Measurements from ENCODE around the gene AGAP3.

The AGAP3 gene

DNA sequence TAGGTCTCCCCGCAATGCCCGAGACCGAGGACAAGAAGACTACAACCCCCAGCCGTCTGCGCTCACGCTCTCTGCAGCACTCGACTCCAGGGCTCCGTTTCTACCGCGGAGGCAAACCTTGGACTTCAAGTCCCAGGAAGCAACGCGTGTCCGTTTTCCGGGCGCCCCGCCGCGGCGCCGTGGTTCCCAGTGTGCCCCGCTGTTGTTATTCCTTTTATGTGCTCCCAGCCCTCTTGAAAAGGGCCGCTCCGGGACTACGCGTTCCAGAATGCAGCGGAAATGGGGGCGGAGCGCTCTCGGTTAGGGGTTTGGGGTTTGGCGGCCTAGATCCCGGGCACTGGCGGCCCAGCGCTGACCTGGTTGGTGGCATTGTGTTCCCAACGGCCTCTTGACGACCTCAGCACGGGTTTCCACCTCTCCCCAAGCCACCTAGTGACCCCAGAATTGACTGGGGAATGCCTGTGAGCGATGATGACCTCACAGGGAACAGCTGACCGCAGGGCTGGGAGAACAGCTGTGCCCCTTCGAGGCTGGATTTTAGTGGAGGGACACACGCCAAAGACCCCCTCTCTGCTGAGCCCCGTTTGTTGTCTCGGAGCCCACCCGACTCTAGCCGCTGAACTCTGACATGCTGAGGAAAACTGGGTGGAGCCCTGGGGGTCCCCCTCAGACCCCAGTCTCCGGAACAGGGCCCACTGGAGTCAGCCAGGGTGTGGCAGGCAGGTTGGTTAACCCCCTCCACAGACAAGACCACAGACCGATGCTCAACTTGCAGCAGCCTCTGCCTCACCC, 28.1 kb upstream of the AGAP3 start:
- DNase-seq (ENCODE audit: low read depth in 2 of 2) = peak; percentile 89 to 94

DNA sequence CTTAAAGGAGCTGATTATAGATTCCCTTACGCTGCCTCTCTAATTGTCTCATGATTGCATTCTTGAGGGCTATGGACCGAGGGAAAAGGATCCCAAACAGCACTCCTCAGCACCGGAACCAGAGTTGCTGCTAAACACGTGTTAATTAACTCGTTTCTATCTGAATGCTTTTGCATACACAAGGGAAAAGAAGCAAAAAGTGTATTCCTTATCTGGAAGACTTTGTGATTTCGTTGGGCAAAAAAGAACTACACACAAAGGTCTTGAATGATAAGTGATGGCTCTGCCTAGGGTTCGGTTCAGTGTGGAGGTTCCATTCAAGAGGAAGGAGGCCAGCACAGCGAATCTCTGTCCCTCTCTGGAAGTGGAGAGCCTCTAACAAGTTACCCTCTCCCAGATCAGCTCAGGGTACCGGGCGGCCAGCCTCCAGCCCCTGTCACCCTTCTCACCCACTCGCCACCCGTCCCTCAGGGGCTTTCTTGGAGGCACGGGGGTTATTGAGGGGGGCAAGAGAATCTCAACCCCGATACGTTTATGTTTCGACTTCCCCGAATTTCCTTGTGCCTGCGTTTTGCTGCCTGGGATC, 27.4 kb upstream of the AGAP3 start:
- no peak for DNase-seq (ENCODE audit: low read depth in 2 of 2)

DNA sequence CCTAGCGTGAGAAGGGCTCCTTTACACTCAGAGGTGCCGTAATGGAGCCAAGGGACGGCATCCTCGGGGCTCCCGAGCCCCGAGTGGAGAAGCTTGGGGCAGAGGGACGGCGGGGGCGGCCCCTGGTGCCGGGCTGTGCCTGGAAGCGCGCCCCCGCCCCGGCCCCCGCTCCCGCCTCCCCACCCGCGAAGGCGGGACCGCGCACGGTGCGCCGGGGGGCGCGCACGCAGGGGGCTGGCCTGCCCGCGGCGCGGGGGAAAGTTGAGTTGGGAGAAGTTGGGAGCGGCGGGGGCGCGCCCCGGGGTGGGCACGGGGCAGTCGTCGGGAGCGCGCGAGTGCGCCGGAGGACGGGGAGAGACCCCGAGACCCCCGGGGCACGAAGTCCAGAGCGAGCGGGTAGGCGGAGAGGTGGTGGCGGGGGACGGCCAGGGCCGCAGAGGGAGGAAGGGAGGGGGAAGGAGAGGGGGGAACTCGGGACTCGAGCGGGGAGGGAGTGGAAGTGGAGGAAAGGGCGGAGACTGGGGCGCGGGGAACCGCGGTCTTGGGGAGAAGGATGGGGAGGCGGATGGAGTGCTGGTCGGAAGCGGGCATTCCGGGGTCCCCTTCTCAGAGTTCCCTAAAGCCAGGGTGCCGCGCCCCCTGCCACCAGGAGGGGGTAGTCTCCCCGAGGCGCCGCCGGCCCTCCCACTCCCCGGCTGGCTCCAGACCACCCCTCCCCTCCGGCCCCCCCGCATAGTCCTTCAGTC, 26.7 kb upstream of the AGAP3 start, which contains the start of gene SLC4A2:
TSS of gene SLC4A2 (plus strand) at position 223 of the 746 bp plus-strand sequence. CDS start 2,399 bp downstream, outside the sequence.
- DNase-seq (ENCODE audit: low read depth in 2 of 2) = peak; percentile 58 to 69

GRCh38 chr7:151060113-151060415, 26.2 kb upstream of the AGAP3 start:
- no peak for DNase-seq (ENCODE audit: low read depth in 2 of 2)

GRCh38 chr7:151060416-151061212, 25.7 kb upstream of the AGAP3 start:
- no peak for DNase-seq (ENCODE audit: low read depth in 2 of 2)

DNA sequence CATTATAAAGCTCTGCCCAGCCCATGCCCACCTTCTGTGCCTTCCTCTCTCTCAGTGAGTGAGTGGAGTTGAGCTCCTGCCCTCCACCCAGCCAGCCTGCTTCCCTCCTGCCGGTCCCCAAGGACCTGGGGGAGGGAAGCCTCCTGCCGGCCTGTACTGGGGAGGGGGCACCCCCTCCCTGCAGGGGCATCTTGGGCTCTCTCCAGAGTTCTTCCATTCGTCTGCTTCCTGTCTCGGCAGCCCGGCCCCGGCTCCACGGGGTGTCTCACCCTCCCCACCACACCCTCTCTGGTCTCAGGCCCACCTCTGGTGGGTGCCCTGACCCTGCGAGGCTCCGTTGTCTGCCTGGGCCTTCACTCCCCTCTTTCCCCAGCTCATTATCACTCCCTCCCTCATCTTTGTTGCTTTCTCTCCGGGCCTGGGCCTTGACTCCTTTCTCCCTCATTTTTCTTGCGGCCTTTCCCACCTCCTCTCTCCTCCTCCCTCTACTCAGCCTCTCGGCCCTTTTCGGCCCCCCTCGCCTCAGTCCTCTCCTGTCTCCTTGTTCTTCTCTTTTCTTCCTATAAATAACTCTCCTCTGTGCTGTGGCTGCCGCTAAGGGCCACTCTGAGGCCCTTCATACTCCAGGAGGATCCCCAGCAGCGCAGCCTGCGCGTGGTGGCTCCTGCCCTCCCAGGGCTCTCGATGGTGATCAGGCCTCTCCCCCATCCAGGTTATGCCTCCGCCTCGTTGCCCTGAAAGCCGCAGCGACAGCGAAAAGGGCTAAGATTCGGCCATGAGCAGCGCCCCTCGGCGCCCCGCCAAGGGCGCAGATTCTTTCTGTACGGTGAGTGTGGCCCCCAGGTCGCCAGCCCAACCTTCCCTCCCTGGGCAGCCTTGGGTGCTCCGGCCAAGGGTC, 24.8 kb upstream of the AGAP3 start:
- no peak for DNase-seq (ENCODE audit: low read depth in 2 of 2)

GRCh38 chr7:151062111-151062398, 24.2 kb upstream of the AGAP3 start:
- no peak for DNase-seq (ENCODE audit: low read depth in 2 of 2)

DNA sequence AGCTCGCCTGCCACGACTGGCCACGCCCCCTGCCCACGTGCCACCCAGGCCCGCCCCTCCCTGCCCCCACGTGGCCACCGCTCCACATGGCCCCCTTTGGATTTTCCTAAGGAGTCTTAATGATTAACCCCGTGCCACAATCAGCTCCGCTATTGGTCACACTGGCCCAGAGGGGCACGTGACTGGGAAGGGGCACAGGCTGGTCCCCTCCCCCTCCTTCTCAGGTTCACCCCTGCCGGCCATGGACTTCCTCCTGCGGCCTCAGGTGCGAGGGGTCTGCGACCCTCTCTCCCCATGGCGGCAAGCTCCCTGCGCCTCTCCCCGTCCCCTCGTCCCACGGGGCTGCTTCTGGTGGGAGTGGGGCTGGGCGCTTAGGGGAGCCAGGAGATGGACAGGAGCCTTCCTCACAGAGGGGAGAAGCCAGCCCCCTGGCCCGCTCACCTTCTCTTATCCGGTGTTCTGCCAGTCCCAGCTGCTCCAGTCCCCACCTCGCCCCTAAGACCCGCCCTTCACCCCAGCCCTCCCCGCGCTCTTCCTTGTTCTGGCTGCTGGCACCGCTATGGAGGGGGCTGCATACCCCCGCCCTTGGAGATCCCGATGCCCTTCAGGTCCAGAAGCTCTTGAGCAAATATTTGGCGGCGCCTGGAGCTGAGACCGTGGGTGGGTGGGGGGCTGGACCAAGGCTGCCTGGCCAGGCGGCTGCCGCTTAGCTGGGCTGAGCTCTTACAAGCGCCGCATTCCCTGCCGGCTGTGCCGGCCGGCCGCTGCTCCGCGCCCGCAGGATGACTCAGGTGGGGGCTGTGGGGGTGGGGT, 23.7 kb upstream of the AGAP3 start:
- no peak for DNase-seq (ENCODE audit: low read depth in 2 of 2)

GRCh38 chr7:151063212-151063561, 23.1 kb upstream of the AGAP3 start:
- DNase-seq (ENCODE audit: low read depth in 2 of 2) = no peak

- no peak for DNase-seq (ENCODE audit: low read depth in 2 of 2)
Measured at GRCh38 chr7:151064454-151064853, 21.8 kb upstream of the AGAP3 start.

- no peak for DNase-seq (ENCODE audit: low read depth in 2 of 2)
Measured at GRCh38 chr7:151064993-151065392, 21.3 kb upstream of the AGAP3 start.

- no peak for DNase-seq (ENCODE audit: low read depth in 2 of 2)
Measured at GRCh38 chr7:151065516-151065915, 20.8 kb upstream of the AGAP3 start.

GRCh38 chr7:151066273-151066974, 19.9 kb upstream of the AGAP3 start:
- DNase-seq (ENCODE audit: low read depth in 2 of 2) = no peak

DNA sequence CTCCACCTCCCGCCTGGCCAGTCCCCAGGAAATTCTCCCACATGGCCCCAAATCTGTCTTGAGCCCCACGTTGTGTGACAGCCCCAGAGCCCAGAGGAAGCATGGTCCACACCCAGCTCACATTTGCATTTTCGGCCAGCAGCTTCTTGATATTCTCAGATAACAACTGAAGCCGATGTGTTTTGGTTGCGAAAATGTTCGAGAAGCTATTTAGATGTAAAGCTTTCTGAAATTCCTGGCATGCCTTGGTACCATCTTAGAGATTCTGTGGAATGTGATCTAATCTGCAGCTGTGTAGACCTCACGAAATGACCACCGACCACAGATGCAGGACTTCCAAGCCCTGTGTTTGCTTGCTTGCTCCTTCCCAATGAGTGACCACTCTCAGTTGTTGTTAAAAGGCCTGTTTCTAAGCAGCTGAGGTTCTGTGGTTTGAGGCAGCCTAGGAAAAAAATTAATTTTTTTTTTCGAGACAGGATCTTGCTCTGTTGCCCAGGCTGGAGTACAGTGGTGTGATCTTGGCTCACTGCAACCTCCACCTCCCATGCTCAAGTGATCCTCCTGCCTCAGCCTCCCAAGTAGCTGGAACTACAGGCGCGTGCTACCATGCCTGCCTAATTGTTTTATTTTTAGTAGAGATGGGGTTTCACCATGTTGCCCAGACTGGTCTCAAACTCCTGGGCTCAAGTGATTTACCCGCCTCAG, 18.1 kb upstream of the AGAP3 start:
- no peak for DNase-seq (ENCODE audit: low read depth in 2 of 2)

DNA sequence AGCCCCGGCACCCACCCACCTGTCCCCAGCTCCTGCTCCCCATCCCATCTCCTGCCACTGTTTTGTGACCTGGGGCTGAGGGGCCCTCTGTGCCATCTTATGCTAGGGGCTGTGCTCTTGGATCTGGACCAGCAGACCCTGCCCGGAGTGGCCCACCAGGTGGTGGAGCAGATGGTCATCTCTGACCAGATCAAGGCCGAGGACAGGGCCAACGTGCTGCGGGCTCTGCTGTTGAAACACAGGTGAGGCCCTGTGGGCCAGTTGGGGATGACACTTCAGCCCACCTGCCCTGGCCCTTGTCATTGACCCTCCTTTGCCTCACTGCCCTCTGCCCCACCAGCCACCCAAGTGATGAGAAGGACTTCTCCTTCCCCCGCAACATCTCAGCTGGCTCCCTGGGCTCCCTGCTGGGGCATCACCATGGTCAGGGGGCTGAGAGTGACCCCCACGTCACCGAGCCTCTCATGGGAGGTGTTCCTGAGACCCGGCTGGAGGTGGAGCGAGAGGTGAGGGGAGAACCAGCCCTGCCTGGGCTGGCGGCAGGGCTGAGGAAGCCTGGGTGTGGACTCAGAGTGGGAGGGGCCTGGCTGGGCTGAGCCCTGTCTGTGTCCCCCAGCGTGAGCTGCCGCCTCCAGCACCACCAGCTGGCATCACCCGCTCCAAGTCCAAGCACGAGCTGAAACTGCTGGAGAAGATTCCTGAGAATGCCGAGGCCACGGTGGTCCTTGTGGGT, 16.3 kb upstream of the AGAP3 start:
- no peak for DNase-seq (ENCODE audit: low read depth in 2 of 2)

- no peak for DNase-seq (ENCODE audit: low read depth in 2 of 2)
Measured at GRCh38 chr7:151070574-151070960, 15.7 kb upstream of the AGAP3 start.

- no peak for DNase-seq (ENCODE audit: low read depth in 2 of 2)
Measured at GRCh38 chr7:151071032-151071866, 15.0 kb upstream of the AGAP3 start.

DNA sequence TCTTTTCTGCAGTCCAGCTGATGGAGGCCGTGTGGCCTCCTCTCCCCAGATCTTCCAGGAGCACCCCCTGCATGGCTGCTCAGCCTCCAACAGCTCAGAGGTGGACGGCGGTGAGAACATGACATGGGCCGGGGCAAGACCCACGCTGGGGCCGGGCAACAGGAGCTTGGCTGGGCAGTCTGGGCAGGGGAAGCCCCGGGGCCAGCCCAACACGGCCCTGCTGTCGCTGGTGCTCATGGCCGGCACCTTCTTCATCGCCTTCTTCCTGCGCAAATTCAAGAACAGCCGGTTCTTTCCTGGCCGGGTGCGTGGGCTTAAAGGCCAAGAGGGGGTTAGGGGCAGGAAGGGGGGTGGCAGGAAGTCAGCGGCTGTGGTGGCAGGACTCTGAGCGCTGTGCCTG, 12.3 kb upstream of the AGAP3 start:
- DNase-seq (ENCODE audit: low read depth in 2 of 2) = no peak

Data from stimulated activated CD4-positive, alpha-beta T cell treated with anti-CD3 and anti-CD28 coated beads, Interleukin-1b, Interleukin-23, amount 100 ng/mL, for 4 hours (primary cell).